Neural cell (in vitro differentiated cells): ENCODE measurements around the gene TSACC. TPM values are rescaled to one million over a fixed set of nuclear protein-coding genes. Genes with fewer than 3 reads are reported as not detected.
A peak's percentile ranks its signal among the peaks of the same experiment; 100 is the strongest.

Experiments used
- H2AFZ ChIP-seq: fragments of 200-600, 300-800 bp; sonication (generic), shearing (Covaris generic); 2 replicates; pipeline ENCODE4 v1.6.0; 2014; ENCODE audit warnings: low read depth, mild to moderate bottlenecking, antibody characterized with exemption, low read length, moderate library complexity
- H3F3A ChIP-seq: fragments of 200-600 bp; shearing (Covaris generic); 2 replicates; pipeline ENCODE4 v1.6.1; 2016; ENCODE audit warnings: mild to moderate bottlenecking, moderate library complexity, mixed read lengths, antibody characterized with exemption, low read length; ENCODE audit not compliant: insufficient read depth, poor library complexity, severe bottlenecking
- H3K27ac ChIP-seq: fragments of 200-600, 300-800 bp; sonication (generic), shearing (Covaris generic); 2 replicates; pipeline ENCODE4 v1.5.1; 2014; ENCODE audit warnings: mild to moderate bottlenecking, low read length, moderate library complexity
- H3K27me3 ChIP-seq: fragments of 300-800, 200-600 bp; sonication (generic), shearing (Covaris generic); 2 replicates; pipeline ENCODE4 v1.6.0; 2014; ENCODE audit warnings: mild to moderate bottlenecking, low read depth, low read length, moderate library complexity; ENCODE audit not compliant: insufficient read depth
- H3K36me3 ChIP-seq: fragments of 300-800, 200-600 bp; sonication (generic), shearing (Covaris generic); 2 replicates; pipeline ENCODE4 v1.5.1; 2014; ENCODE audit warnings: mild to moderate bottlenecking, antibody characterized with exemption, low read length, moderate library complexity; ENCODE audit not compliant: insufficient read depth
- H3K4me2 ChIP-seq: fragments of 300-800, 200-600 bp; sonication (generic), shearing (Covaris generic); 2 replicates; pipeline ENCODE4 v1.6.0; 2014; ENCODE audit warnings: mild to moderate bottlenecking, low read length
- H3K4me3 ChIP-seq: fragments of 300-800, 200-600 bp; sonication (generic), shearing (Covaris generic); 2 replicates; pipeline ENCODE4 v1.5.1; 2014; ENCODE audit warnings: mild to moderate bottlenecking, low read length, moderate library complexity
- H3K79me2 ChIP-seq: fragments of 200-600 bp; shearing (Covaris generic); replicated peaks from 2 replicates; pipeline ENCODE4 v1.6.0; 2014; ENCODE audit warnings: mild to moderate bottlenecking, low read length, moderate library complexity; ENCODE audit not compliant: insufficient read depth
- H3K9ac ChIP-seq: fragments of 300-800, 200-600 bp; sonication (generic), shearing (Covaris generic); 2 replicates; pipeline ENCODE4 v1.6.1; 2016; ENCODE audit warnings: mild to moderate bottlenecking, low read length, mixed read lengths
- H3K9me2 ChIP-seq: fragments of 200-600 bp; shearing (Covaris generic); 2 replicates; pipeline ENCODE4 v1.6.1; 2016; ENCODE audit warnings: mild to moderate bottlenecking, low read length, mixed read lengths; ENCODE audit not compliant: insufficient read depth
- H3K9me3 ChIP-seq: fragments of 200-600, 300-800 bp; sonication (generic), shearing (Covaris generic); 2 replicates; pipeline ENCODE4 v1.6.1; 2016; ENCODE audit warnings: mild to moderate bottlenecking, mixed run types, low read length, moderate library complexity, mixed read lengths
- H4K20me1 ChIP-seq: fragments of 200-600 bp; shearing (Covaris generic); 2 replicates; pipeline ENCODE4 v1.6.1; 2016; ENCODE audit warnings: mild to moderate bottlenecking, mixed run types; ENCODE audit not compliant: insufficient read depth
- CTCF ChIP-seq: fragments of 450-650 bp; IDR thresholded peaks from 2 replicates; pipeline ENCODE4 v1.5.1; 2014; ENCODE audit warnings: antibody characterized with exemption, mild to moderate bottlenecking, moderate library complexity; ENCODE audit not compliant: poor library complexity, severe bottlenecking
- EP300 ChIP-seq: fragments of 450-650 bp; conservative IDR thresholded peaks from 2 replicates; pipeline ENCODE4 v1.6.1; 2014; ENCODE audit warnings: antibody characterized with exemption, mild to moderate bottlenecking, moderate library complexity; ENCODE audit not compliant: poor library complexity, severe bottlenecking
- EZH2 ChIP-seq: fragments of 200-600, 300-800 bp; shearing (Covaris generic), sonication (generic); IDR thresholded peaks from 2 replicates; pipeline ENCODE4 v1.6.1; 2014; ENCODE audit warnings: antibody characterized with exemption, low read length, borderline replicate concordance, mild to moderate bottlenecking; ENCODE audit not compliant: insufficient read depth, poor library complexity, severe bottlenecking
- MXI1 ChIP-seq: fragments of 450-650 bp; conservative IDR thresholded peaks from 2 replicates; pipeline ENCODE4 v1.6.1; 2014; ENCODE audit warnings: antibody characterized with exemption, mild to moderate bottlenecking; ENCODE audit not compliant: poor library complexity, severe bottlenecking
- POLR2AphosphoS5 ChIP-seq: IDR thresholded peaks from 2 replicates; pipeline ENCODE4 v1.6.1; 2012
- RAD21 ChIP-seq: fragments of 450-650 bp; conservative IDR thresholded peaks from 2 replicates; pipeline ENCODE4 v1.6.1; 2014; ENCODE audit warnings: antibody characterized with exemption, mild to moderate bottlenecking, moderate library complexity
- REST ChIP-seq: IDR thresholded peaks from 2 replicates; pipeline ENCODE4 v1.6.1; 2012; ENCODE audit warnings: borderline replicate concordance
- SMC3 ChIP-seq: fragments of 450-650 bp; conservative IDR thresholded peaks from 2 replicates; pipeline ENCODE4 v1.6.1; 2014; ENCODE audit warnings: antibody characterized with exemption, mild to moderate bottlenecking, moderate library complexity; ENCODE audit not compliant: poor library complexity
- TAF1 ChIP-seq: IDR thresholded peaks from 2 replicates; pipeline ENCODE4 v1.6.1; 2012; ENCODE audit warnings: low read depth
- polyA plus RNA-seq: library from polyadenylated mRNA; depleted of rRNA; stranded (reverse); fragments of >200 nt; gene quantifications from 2 replicates; pipeline ENCODE4 v1.2.3, GENCODE V29; 2014

The TSACC gene
- polyA plus RNA-seq, 1 donor from 2014 or later, result not detected

GRCh38 chr1:156385534-156386031 is 47.3 kb downstream of the TSACC start:
- Histone ChIP-seq H3K9me3 (no peaks in the 10 kb centered on the region), H3F3A (no peaks in the 10 kb centered on the region), H3K9me2 (no peaks in the 10 kb centered on the region), H3K27me3 (peaks cover 30% of the 10 kb centered on the region), H3K4me2 (no peak overlapping the region), H3K36me3 (no peaks in the 10 kb centered on the region), H4K20me1 (no peaks in the 10 kb centered on the region), H3K9ac (no peak overlapping the region), H3K79me2 (no peaks in the 10 kb centered on the region), H2AFZ (no peak overlapping the region), H3K27ac (no peak overlapping the region), H3K4me3 (no peak overlapping the region)
- TF ChIP-seq TAF1, result no peak
- TF ChIP-seq EZH2, result no peak
- no peak for TF ChIP-seq REST
- TF ChIP-seq CTCF, result peak; percentile 92
- TF ChIP-seq RAD21, result peak; percentile 92
- TF ChIP-seq SMC3, result peak; percentile 96
- no peak for TF ChIP-seq EP300
- no peak for TF ChIP-seq MXI1
- TF ChIP-seq POLR2AphosphoS5, result no peak

GRCh38 chr1:156386134-156386901 is 48.0 kb downstream of the TSACC start:
- no peak overlapping the region for H3K9ac ChIP-seq
- TF ChIP-seq TAF1, result no peak
- H3K4me2 ChIP-seq, result no peak overlapping the region

More at GRCh38 chr1:156386134-156386901, 48.0 kb downstream of the TSACC start:
- Histone ChIP-seq H3K9me2 (no peaks in the 10 kb centered on the region), H3K27me3 (peaks cover 28% of the 10 kb centered on the region), H3K27ac (no peak overlapping the region), H3F3A (no peaks in the 10 kb centered on the region), H3K4me3 (no peak overlapping the region), H4K20me1 (no peaks in the 10 kb centered on the region), H3K36me3 (no peaks in the 10 kb centered on the region), H2AFZ (no peak overlapping the region), H3K9me3 (no peaks in the 10 kb centered on the region), H3K79me2 (no peaks in the 10 kb centered on the region)
